H54 (cell line): ENCODE data around the gene ITIH2.
"Not testable (repeated sequence)": the region's sequence is repeated elsewhere in the genome, so short reads cannot be mapped to it uniquely, and the experiment has no call there.

Experiments used
- DNase-seq: peaks from one replicate; pipeline ENCODE4 v3.0.0; 2011; ENCODE audit warnings: low spot score, mixed read lengths; ENCODE audit not compliant: insufficient read length
- FAIRE-seq: peaks from 3 replicates; lab custom pipeline; 2011; peaks lifted over from hg19 to GRCh38; lab: Jason Lieb, UNC
- POLR2A ChIP-seq: IDR thresholded peaks from 2 replicates; pipeline ENCODE4 v1.6.1; 2011; ENCODE audit warnings: low read depth, mild to moderate bottlenecking, low read length

ITIH2 gene, protein sequence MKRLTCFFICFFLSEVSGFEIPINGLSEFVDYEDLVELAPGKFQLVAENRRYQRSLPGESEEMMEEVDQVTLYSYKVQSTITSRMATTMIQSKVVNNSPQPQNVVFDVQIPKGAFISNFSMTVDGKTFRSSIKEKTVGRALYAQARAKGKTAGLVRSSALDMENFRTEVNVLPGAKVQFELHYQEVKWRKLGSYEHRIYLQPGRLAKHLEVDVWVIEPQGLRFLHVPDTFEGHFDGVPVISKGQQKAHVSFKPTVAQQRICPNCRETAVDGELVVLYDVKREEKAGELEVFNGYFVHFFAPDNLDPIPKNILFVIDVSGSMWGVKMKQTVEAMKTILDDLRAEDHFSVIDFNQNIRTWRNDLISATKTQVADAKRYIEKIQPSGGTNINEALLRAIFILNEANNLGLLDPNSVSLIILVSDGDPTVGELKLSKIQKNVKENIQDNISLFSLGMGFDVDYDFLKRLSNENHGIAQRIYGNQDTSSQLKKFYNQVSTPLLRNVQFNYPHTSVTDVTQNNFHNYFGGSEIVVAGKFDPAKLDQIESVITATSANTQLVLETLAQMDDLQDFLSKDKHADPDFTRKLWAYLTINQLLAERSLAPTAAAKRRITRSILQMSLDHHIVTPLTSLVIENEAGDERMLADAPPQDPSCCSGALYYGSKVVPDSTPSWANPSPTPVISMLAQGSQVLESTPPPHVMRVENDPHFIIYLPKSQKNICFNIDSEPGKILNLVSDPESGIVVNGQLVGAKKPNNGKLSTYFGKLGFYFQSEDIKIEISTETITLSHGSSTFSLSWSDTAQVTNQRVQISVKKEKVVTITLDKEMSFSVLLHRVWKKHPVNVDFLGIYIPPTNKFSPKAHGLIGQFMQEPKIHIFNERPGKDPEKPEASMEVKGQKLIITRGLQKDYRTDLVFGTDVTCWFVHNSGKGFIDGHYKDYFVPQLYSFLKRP

GRCh38 chr10:7703140-7703539, at the start of gene ITIH2:
ITIH2 (plus strand) TSS chr10:7703316; CDS start chr10:7703435, 119 bp downstream.
- FAIRE-seq (no peak), DNase-seq (no peak)
- no peak for TF ChIP-seq POLR2A

DNA sequence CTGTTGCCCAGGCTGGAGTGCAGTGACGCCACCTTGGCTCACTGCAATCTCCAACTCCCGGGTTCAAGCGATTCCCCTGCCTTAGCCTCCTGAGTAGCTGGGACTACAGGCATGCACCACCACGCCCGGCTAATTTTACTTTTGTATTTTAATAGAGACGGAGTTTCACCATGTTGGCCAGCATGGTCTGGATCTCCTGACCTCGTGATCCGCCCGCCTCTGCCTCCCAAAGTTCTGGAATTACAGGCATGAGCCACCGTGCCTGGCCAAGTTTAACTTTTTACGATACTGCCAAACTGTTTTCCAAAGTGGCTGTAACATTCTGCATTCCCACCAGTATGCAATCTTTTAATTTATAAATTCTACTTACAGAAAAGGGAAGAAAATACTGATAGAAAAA, 46.0 kb upstream of the ITIH2 start:
- not testable (repeated sequence) for FAIRE-seq

DNA sequence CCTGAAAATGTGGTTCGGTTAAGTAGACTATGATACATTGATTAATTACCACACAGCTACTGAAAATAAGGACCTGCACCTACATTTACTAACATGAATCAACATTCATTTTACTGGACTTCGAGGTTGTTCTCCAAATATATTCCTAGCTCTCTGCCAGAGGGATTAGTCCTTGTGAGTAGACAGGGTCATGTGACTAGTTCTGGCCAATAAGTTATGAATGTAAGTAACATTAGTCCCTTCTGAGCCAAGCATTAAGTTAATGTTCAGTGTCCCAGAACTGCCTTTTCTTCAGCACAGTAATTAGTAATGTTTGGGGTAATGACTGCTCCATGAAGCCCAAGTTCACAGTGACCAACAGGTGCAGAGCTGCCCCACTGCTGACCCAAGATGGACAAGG, 45.6 kb upstream of the ITIH2 start:
- TF ChIP-seq POLR2A: no peak
- DNase-seq (no peak), FAIRE-seq (no peak)

More for the DNA sequence above, 46.0 kb upstream of the ITIH2 start:
- DNase-seq: not testable (repeated sequence)

DNA sequence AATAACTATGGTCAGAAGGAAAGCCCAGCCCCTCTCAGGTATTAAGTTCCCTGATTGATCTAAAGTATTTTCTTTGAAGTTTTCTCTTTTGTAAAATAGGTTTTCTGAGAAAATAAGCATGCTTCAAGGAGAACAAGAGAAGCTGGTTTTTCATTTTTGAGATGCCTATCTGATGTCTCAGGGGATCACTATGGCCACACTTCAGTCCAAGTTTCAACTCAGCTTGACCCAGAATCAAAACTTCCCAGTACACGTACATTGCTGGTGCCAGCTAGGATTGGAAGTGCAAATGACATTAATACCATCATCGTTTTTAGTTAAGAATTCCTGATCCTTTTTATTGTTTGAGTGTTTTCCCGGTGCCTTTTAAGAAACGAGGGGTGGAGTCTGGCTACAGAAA, 43.6 kb upstream of the ITIH2 start:
- FAIRE-seq (no peak), DNase-seq (no peak)

DNA sequence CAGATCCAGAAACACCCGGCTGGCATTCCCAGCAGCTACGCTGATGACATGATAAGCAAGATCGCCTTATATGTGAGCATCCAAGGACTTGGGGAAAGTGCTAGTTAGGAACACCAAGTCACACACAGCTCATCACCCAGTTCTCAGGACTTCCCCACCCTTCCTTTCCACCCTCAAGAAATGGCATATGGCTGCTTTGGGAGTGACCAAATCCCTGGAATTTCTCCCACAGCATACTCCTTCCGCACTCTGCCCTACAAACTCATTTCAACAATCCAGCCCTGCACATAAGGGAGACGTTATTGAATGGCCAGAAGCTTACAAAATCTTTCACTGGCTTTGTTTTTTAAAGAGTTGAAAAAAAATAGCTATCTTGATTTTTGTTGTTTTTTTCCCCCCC, 40.6 kb upstream of the ITIH2 start:
- TF ChIP-seq POLR2A: no peak
- no peak for DNase-seq
- FAIRE-seq: no peak

More for the DNA sequence above, 43.6 kb upstream of the ITIH2 start:
- no peak for TF ChIP-seq POLR2A

GRCh38 chr10:7664707-7665106, 38.4 kb upstream of the ITIH2 start:
- no peak for TF ChIP-seq POLR2A

GRCh38 chr10:7665767-7666166, 37.3 kb upstream of the ITIH2 start:
- DNase-seq: no peak
- TF ChIP-seq POLR2A: no peak

More at GRCh38 chr10:7664707-7665106, 38.4 kb upstream of the ITIH2 start:
- DNase-seq: no peak
- FAIRE-seq: no peak

DNA sequence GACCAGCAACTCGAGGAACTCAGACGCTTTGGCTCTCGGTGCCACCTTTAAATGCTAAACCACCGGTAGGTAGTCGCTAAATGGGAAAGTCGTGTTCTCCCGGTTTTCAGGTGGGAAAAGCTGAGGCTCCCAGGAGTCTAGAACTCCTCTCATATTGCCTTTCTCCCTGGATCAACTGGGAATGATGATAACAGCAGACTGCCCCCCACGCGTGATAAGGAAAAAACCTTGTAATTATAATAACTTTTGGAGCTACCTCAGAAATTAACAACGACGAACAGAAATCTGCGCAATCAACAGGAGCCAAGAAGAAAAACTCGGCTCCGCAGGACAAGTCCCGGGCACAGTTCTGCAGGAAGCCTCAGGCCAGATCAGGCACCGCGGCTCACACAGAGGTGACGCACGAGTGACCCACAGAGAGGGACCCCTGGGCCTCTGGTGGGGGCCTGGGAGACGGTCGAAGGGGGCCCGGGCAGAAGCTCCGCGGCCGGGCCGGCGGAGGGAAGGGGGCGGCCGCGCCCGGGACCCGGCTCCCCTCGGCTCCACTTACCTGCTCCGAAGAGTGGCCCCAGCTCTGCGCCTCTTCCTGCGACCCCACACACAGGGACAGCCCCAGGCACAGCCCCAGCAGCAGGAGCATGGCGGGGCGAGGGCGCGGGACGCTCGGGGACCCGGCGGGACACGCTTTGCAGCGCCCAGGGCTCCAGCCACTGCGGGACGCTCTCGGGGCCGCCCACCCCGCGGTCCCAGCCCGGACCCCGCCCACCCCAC, 36.7 kb upstream of the ITIH2 start, which contains the start of gene ITIH5:
Gene ITIH5, minus strand, starts transcription at position 714 of the 771 bp plus-strand sequence. Its CDS starts 74 bp downstream, at position 640.
- no peak for FAIRE-seq
- TF ChIP-seq POLR2A: no peak
- no peak for DNase-seq

More at GRCh38 chr10:7665767-7666166, 37.3 kb upstream of the ITIH2 start:
- no peak for FAIRE-seq

- TF ChIP-seq POLR2A: no peak
- FAIRE-seq (no peak), DNase-seq (no peak)
These were observed 35.6 kb upstream of the ITIH2 start for GRCh38 chr10:7667262-7668141.

- TF ChIP-seq POLR2A: no peak
- no peak for FAIRE-seq
- no peak for DNase-seq
These were observed 33.0 kb upstream of the ITIH2 start for GRCh38 chr10:7670157-7670556.

DNA sequence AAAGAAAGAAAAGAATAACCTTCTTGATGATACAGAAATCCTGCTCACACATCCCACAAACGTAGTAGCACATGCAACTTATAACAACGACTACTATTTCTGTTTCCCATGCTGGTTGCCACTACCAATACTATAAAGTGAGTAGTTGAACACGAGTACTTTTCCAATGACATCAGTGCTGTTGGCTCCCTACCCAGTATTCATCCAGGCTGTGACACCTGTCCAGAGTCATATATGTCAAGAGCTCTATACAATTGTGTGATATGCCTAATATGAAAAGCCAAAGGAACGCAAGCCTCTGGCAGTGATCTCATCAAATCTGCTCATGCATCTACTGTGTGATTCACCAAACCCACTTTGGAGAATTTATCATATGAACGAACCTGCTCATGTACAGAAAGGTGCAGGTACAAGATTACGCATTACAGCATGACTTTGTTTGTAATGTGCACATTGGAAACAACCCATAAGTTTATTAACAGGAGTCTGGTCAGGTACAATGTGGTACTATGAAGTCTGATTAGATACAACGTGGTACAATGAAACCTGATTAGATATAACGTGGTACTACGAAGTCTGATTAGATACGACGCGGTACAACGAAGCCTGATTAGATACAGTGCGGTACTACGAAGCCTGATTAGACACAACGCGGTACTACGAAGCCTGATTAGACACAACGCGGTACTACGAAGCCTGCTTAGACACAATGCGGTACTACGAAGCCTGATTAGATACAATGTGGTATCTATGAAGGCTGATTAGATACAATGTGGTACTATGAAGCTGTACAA, 30.6 kb upstream of the ITIH2 start:
- TF ChIP-seq POLR2A: no peak
- FAIRE-seq: no peak
- no peak for DNase-seq

- no peak for FAIRE-seq
- no peak for DNase-seq
- no peak for TF ChIP-seq POLR2A
These were observed 23.9 kb upstream of the ITIH2 start for GRCh38 chr10:7679256-7679655.

GRCh38 chr10:7680078-7680477, 23.0 kb upstream of the ITIH2 start:
- not testable (repeated sequence) for FAIRE-seq, DNase-seq
